Ovary (tissue), 9 donors: ENCODE results near the gene PSMC2. TPM values are rescaled to one million over a fixed set of nuclear protein-coding genes. Genes with fewer than 3 reads are reported as not detected.

Experiments used
- DNase-seq, 5 donors: peaks; one replicate each; pipeline ENCODE4 v3.0.0-alpha.2; 2019 to 2020
- H3K27ac ChIP-seq, 2 donors: fragments of 200-600 bp; one replicate each; pipeline versions ENCODE4 v1.5.1 to v1.8.0; 2019 to 2022
- H3K27me3 ChIP-seq: fragments of 200-600 bp; one replicate; pipeline ENCODE4 v1.8.0; 2022
- H3K36me3 ChIP-seq: fragments of 200-600 bp; sonication (generic); one replicate; pipeline ENCODE4 v1.5.1; 2019
- H3K4me1 ChIP-seq: one replicate; pipeline ENCODE4 v1.8.1; 2013; ENCODE audit warnings: mild to moderate bottlenecking, moderate library complexity; ENCODE audit not compliant: insufficient read depth
- H3K4me3 ChIP-seq: fragments of 200-600 bp; sonication (generic); one replicate; pipeline ENCODE4 v1.5.1; 2017
- H3K9me3 ChIP-seq, 2 donors: fragments of 200-600 bp in 1 of 2; sonication (generic) in 1 of 2; one replicate each; pipeline versions ENCODE4 v1.5.1 to v1.8.1; 2013 to 2019; ENCODE audit warnings: mild to moderate bottlenecking in 1 of 2, moderate library complexity in 1 of 2
- CTCF ChIP-seq, 3 donors: fragments of 450-650 bp in 2 of 3; fragments of 200-600 bp in 1 of 3; IDR thresholded peaks; one replicate each; pipeline versions ENCODE4 v1.5.1 to v1.8.0; 2016 to 2022; ENCODE audit warnings: antibody characterized with exemption in 3 of 3, mild to moderate bottlenecking in 1 of 3
- EP300 ChIP-seq: sonication (generic); formaldehyde crosslinking; IDR thresholded peaks from one replicate; pipeline ENCODE4 v1.6.1; 2017; ENCODE audit warnings: antibody characterized with exemption
- POLR2A ChIP-seq: fragments of 450-650 bp; IDR thresholded peaks from one replicate; pipeline ENCODE4 v1.6.1; 2017; ENCODE audit warnings: antibody characterized with exemption, mild to moderate bottlenecking, moderate library complexity
- WGBS, 3 donors: extraction: QIAGEN DNeasy Blood & Tissue Kit in 1 of 3; methylation state at CpG; one replicate each; pipeline versions ENCODE4 v1.1.5 to v1.1.7; 2013 to 2017; 5-methylcytosine and 5-hydroxymethylcytosine counted together
- intact Hi-C, 4 donors: fragments of 100-400 bp; cut with DNase I; formaldehyde crosslinking; loops; one replicate each; pipeline versions ENCODE4 v1.11.0 to v1.15.1; 2022 to 2023
- polyA plus RNA-seq, 2 donors: library from polyadenylated mRNA; stranded (reverse); fragments of 200-250 nt in 1 of 2; fragments of 350-450 nt in 1 of 2; fragmentation: Illumina TruSeq in 1 of 2; extraction: RNeasy Lipid Tissue Mini Kit (QIAGEN cat#74804) in 1 of 2; gene quantifications; one replicate each; pipeline ENCODE4 v1.2.3, GENCODE V29; 2013 to 2014
- total RNA-seq, 7 donors: library from RNA; depleted of rRNA in 2 of 7; stranded (reverse); fragments of >200 nt in 2 of 7; fragmentation: NEBNext Ultra II Directional in 3 of 7; extraction: Animal tissue kit (Norgen Biotek cat#: 25700) in 3 of 7; gene quantifications; one replicate each; pipeline versions ENCODE4 v1.1.0 to v1.2.4, GENCODE V29; 2016 to 2023
- donor health status: DM: no; HTN: no; CAD: no; lungs with moderate emphysema.
- donor health status: DM: no; HTN: no; CAD: no.
- donor health status: Bipolar disorder and iron deficiency.
- donor health status: DM: yes; HTN: yes; CAD: no.
- donor health status: DM: no; HTN: no; CAD: no.
- donor health status: DM: yes; HTN: yes; CAD: no.

The PSMC2 gene
- total and polyA plus RNA-seq, 9 donors = 55.1 to 104 (median 82.1) TPM

DNA sequence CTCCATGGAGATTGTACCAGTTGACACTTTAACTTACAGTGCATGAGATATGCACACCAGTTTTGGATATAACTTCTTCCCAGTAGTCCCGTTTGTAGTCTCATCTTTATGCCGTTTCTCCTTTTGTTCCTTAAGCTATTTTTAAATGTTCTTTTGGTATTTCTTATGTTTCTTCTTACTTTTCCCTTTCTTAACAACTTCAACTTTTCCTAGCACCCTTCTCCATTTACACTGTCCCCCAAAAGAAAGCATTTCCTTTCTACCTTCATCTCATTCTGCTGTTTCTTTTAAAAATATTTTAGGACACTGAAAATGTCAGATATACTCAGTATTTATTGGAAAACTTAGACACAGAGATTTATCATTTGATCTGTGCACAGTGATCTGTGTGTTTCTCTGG is 1.5 kb downstream of the PSMC2 start:
- DNase-seq = no peak
- Histone ChIP-seq H3K36me3 (no peaks in the 10 kb centered on the region), H3K9me3 (no peaks in the 10 kb centered on the region), H3K27me3 (no peaks in the 10 kb centered on the region), H3K4me1 (peaks cover 3% of the 10 kb centered on the region), H3K27ac (no peak overlapping the region), H3K4me3 (no peak overlapping the region)
- TF ChIP-seq EP300 (no peak), CTCF (IDR thresholded peaks at IDR 0.05) (no peak), POLR2A (no peak)
- 23 to 34% (median 34%) methylated on average over 2 of the region's 2 CpGs for WGBS, 3 donors
- intact Hi-C loops = no loop called here

- Histone ChIP-seq H3K27me3 (no peaks in the 10 kb centered on the region), H3K27ac (no peak overlapping the region), H3K9me3 (no peaks in the 10 kb centered on the region), H3K4me3 (no peak overlapping the region), H3K36me3 (no peaks in the 10 kb centered on the region), H3K4me1 (peaks cover 3% of the 10 kb centered on the region)
- intact Hi-C loops = no loop called here
- WGBS, 3 donors = 60 to 66% (median 61%) methylated on average over 1 of the region's 1 CpG
- no peak for TF ChIP-seq CTCF (IDR thresholded peaks at IDR 0.05)
- TF ChIP-seq POLR2A = no peak
- no peak for TF ChIP-seq EP300
- DNase-seq = no peak
Observed at GRCh38 chr7:103349805-103350204, 2.4 kb downstream of the PSMC2 start.

DNA sequence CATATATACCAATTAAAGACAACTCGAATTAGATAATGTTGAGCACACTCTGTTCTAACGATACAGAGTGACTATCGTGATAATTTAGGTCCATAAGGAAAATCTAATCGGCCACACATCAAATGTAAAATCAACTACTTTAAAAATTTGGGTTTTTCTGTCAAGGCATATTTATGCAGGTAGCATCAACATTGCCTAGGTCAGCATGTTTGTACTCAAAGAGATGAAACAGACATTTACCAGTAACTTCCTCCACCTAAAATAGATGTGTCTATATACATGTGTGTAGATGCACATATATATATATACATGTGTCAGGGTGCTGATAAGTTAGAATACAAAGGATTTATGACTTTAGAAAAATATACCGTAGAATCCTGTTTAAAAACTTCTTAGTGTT is 22.0 kb downstream of the PSMC2 start:
- no peaks in the 10 kb centered on the region for H3K27me3 ChIP-seq
- no peak for DNase-seq
- intact Hi-C loops = no loop called here
- no peak overlapping the region for H3K27ac ChIP-seq
- H3K4me3 ChIP-seq = no peak overlapping the region
- 88 to 93% (median 92%) methylated on average over 5 of the region's 5 CpGs for WGBS, 3 donors
- no peaks in the 10 kb centered on the region for H3K9me3 ChIP-seq
- TF ChIP-seq POLR2A (no peak), EP300 (no peak), CTCF (IDR thresholded peaks at IDR 0.05) (no peak)
- no peaks in the 10 kb centered on the region for H3K4me1 ChIP-seq
- no peaks in the 10 kb centered on the region for H3K36me3 ChIP-seq

DNA sequence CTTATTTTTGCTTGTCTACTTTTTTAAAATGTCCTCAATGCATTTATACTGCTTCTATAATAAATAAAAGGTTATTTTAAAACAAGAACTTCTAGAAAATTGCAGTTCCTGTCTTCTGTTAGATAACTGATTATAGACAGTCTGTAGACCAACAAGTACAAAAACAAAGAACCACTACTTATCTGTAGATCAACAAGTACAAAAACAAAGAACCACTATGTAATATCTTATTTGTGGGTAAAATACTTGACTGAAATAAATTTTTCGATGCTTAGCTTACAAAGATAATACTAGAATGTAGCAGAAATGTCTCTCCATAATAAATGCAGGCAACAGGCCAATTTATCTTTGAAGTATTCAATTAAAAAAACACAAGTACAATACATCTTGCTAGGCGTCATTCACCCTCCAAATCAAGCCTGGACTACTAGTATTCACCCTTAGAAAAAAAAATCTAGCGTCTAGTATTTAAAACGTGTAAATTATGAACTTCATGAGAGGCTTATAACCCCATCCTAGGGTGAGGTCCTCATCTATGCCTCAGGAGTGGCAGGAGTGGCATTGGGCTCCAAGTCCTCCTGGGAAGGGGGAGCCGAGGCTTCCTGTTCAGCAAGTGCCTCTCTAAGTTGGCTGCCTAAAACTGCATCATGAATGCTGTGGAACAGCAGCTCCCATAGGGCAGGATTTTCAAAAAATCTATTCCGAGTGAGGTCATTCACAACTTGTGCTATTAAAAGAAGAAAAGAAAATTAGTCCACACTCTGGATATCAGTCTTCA is 26.6 kb downstream of the PSMC2 start:
- Histone ChIP-seq H3K27me3 (no peaks in the 10 kb centered on the region), H3K9me3 (no peaks in the 10 kb centered on the region), H3K36me3 (no peaks in the 10 kb centered on the region), H3K4me1 (no peaks in the 10 kb centered on the region), H3K27ac (no peak overlapping the region), H3K4me3 (no peak overlapping the region)
- intact Hi-C loops = no loop called here
- no peak for TF ChIP-seq EP300
- no peak for TF ChIP-seq POLR2A
- TF ChIP-seq CTCF (IDR thresholded peaks at IDR 0.05) = no peak
- 41 to 53% (median 45%) methylated on average over 6 of the region's 6 CpGs for WGBS, 3 donors
- no peak for DNase-seq
